ENCODE results near the gene SAMM50. TPM values are rescaled to one million over a fixed set of nuclear protein-coding genes. Genes with fewer than 3 reads are reported as not detected.

Gene SAMM50
- total and polyA plus RNA-seq, 2 experiments from 2014 or later: 37.8 to 73.8 TPM

DNA sequence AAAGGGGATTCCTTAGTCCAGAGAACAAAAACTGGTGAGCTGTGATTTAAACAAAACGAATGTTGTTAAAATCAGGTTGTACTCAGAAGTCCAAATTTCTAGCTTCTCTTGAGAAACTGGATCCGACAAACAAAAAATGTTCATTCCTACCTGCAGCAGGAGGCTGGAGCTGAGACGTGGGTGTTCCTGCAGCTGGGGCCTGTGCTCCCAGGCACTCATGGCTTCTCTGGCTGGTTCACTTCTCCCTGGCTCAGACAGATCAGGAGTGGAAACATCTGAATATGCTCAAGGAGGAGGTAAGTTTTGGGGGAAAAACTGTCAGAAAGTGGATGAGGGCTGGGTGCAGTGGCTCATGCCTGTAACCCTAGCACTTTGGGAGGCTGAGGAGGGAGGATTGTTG, 44.1 kb downstream of the SAMM50 start:
- Histone ChIP-seq H3K36me3 (ENCODE audit: low read depth) (peaks cover 5% of the 10 kb centered on the region; the same call in 1 of the 2 replicates), H4K20me1 (ENCODE audit: insufficient read depth) (no peaks in the 10 kb centered on the region), H3K9ac (no peak overlapping the region), H3F3A (ENCODE audit: insufficient read depth) (no peaks in the 10 kb centered on the region), H3K27me3 (replicated peaks; ENCODE audit: insufficient read depth) (no peaks in the 10 kb centered on the region), H3K9me3 (ENCODE audit: low read depth) (no peaks in the 10 kb centered on the region), H3K4me2 (ENCODE audit: unreplicated experiment) (no peak overlapping the region), H3K79me2 (ENCODE audit: insufficient read depth) (0 out of 2 replicates have a peak, but pooled peaks cover 2% of the 10 kb centered on the region), H2AFZ (no peak overlapping the region), H3K4me1 (ENCODE audit: insufficient read depth) (no peaks in the 10 kb centered on the region), H3K9me2 (ENCODE audit: insufficient read depth) (no peaks in the 10 kb centered on the region), H3K4me3 (no peak overlapping the region), H3K27ac (no peak overlapping the region)
- TF ChIP-seq EZH2 (IDR thresholded peaks at IDR 0.05; ENCODE audit: insufficient read depth, poor library complexity, severe bottlenecking): no peak
- TF ChIP-seq EZH2phosphoT487 (IDR thresholded peaks at IDR 0.05; ENCODE audit: insufficient read depth, low read depth): no peak
- 94 to 96% methylated on average over 3 of the region's 3 CpGs for WGBS, 2 experiments (ENCODE audit: low coverage in 1 of 2, low lambda C conversion rate in 2 of 2, missing lambda C conversion rate in 2 of 2)
- in situ Hi-C loops (cut with MboI): loop anchor here (10.0 kb wide), 2 partner anchors 85 to 625 kb away; no protein-coding TSS in a partner anchor
- DNase-seq: no peak

DNA sequence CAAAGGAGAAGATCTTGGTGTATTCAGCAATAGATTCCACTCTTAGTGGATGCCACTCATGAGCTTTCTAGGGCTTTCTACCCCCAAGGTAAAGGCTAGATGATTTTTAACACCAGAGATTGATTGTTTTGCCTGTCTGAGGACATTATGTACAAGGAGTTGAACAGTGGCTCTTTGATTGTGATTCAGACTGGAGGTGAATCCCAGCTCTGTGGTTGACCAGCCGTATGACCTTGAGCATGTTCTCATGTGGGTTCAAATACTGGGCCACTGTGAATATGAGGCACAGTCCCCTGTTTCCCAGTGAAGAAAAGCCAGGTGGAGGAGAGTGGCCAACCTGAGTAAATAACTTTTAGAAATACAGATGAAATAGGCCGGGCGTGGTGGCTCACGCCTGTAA, 44.9 kb downstream of the SAMM50 start:
- whole genome bisulfite sequencing, 2 experiments (ENCODE audit: low coverage in 1 of 2, low lambda C conversion rate in 2 of 2, missing lambda C conversion rate in 2 of 2): 95 to 98% methylated on average over 4 of the region's 4 CpGs

GRCh38 chr22:44001521-44001920, 46.3 kb downstream of the SAMM50 start:
- DNase-seq: no peak
- in situ Hi-C loops (cut with MboI): no loop called here
- 79 to 80% methylated on average over 7 of the region's 7 CpGs for WGBS, 2 experiments (ENCODE audit: low coverage in 1 of 2, low lambda C conversion rate in 2 of 2, missing lambda C conversion rate in 2 of 2)

More for the DNA sequence above, 44.9 kb downstream of the SAMM50 start:
- Histone ChIP-seq H2AFZ (no peak overlapping the region), H3K79me2 (ENCODE audit: insufficient read depth) (no peaks in the 10 kb centered on the region), H3K36me3 (ENCODE audit: low read depth) (peaks cover 5% of the 10 kb centered on the region; the same call in 1 of the 2 replicates), H3K4me2 (ENCODE audit: unreplicated experiment) (no peak overlapping the region), H3K9me2 (ENCODE audit: insufficient read depth) (no peaks in the 10 kb centered on the region), H3K9me3 (ENCODE audit: low read depth) (no peaks in the 10 kb centered on the region), H3K27me3 (replicated peaks; ENCODE audit: insufficient read depth) (no peaks in the 10 kb centered on the region), H3K9ac (no peak overlapping the region), H4K20me1 (ENCODE audit: insufficient read depth) (no peaks in the 10 kb centered on the region), H3K27ac (no peak overlapping the region), H3K4me1 (ENCODE audit: insufficient read depth) (no peaks in the 10 kb centered on the region), H3F3A (ENCODE audit: insufficient read depth) (no peaks in the 10 kb centered on the region), H3K4me3 (no peak overlapping the region)
- DNase-seq: no peak
- in situ Hi-C loops (cut with MboI): no loop called here
- TF ChIP-seq EZH2 (IDR thresholded peaks at IDR 0.05; ENCODE audit: insufficient read depth, poor library complexity, severe bottlenecking) (no peak), EZH2phosphoT487 (IDR thresholded peaks at IDR 0.05; ENCODE audit: insufficient read depth, low read depth) (no peak)

GRCh38 chr22:44002324-44002723, 47.1 kb downstream of the SAMM50 start:
- no peak for DNase-seq

More at GRCh38 chr22:44001521-44001920, 46.3 kb downstream of the SAMM50 start:
- Histone ChIP-seq H3K79me2 (ENCODE audit: insufficient read depth) (no peaks in the 10 kb centered on the region), H3K4me2 (ENCODE audit: unreplicated experiment) (no peak overlapping the region), H3K27ac (no peak overlapping the region), H3K9me3 (ENCODE audit: low read depth) (no peaks in the 10 kb centered on the region), H3F3A (ENCODE audit: insufficient read depth) (no peaks in the 10 kb centered on the region), H3K9ac (no peak overlapping the region), H3K9me2 (ENCODE audit: insufficient read depth) (no peaks in the 10 kb centered on the region), H4K20me1 (ENCODE audit: insufficient read depth) (no peaks in the 10 kb centered on the region), H3K27me3 (replicated peaks; ENCODE audit: insufficient read depth) (no peaks in the 10 kb centered on the region), H3K4me3 (no peak overlapping the region), H2AFZ (no peak overlapping the region), H3K36me3 (ENCODE audit: low read depth) (peaks cover 5% of the 10 kb centered on the region; the same call in 1 of the 2 replicates), H3K4me1 (ENCODE audit: insufficient read depth) (no peaks in the 10 kb centered on the region)
- TF ChIP-seq EZH2phosphoT487 (IDR thresholded peaks at IDR 0.05; ENCODE audit: insufficient read depth, low read depth) (no peak), EZH2 (IDR thresholded peaks at IDR 0.05; ENCODE audit: insufficient read depth, poor library complexity, severe bottlenecking) (no peak)

More at GRCh38 chr22:44002324-44002723, 47.1 kb downstream of the SAMM50 start:
- no peak for TF ChIP-seq EZH2phosphoT487 (IDR thresholded peaks at IDR 0.05; ENCODE audit: insufficient read depth, low read depth)
- no peak for TF ChIP-seq EZH2 (IDR thresholded peaks at IDR 0.05; ENCODE audit: insufficient read depth, poor library complexity, severe bottlenecking)
- H3K27ac ChIP-seq: no peak overlapping the region
- in situ Hi-C loops (cut with MboI): no loop called here
- H3K9me2 ChIP-seq (ENCODE audit: insufficient read depth): no peaks in the 10 kb centered on the region
- no peak overlapping the region for H3K4me3 ChIP-seq
- no peaks in the 10 kb centered on the region for H3K27me3 ChIP-seq (replicated peaks; ENCODE audit: insufficient read depth)
- no peaks in the 10 kb centered on the region for H3K79me2 ChIP-seq (ENCODE audit: insufficient read depth)
- H2AFZ ChIP-seq: no peak overlapping the region
- no peak overlapping the region for H3K9ac ChIP-seq
- H3K4me2 ChIP-seq (ENCODE audit: unreplicated experiment): no peak overlapping the region
- H4K20me1 ChIP-seq (ENCODE audit: insufficient read depth): no peaks in the 10 kb centered on the region
- peaks cover 5% of the 10 kb centered on the region; the same call in 1 of the 2 replicates for H3K36me3 ChIP-seq (ENCODE audit: low read depth)
- 96 to 99% methylated on average over 11 of the region's 11 CpGs for WGBS, 2 experiments (ENCODE audit: low coverage in 1 of 2, low lambda C conversion rate in 2 of 2, missing lambda C conversion rate in 2 of 2)
- no peaks in the 10 kb centered on the region for H3K9me3 ChIP-seq (ENCODE audit: low read depth)
- H3F3A ChIP-seq (ENCODE audit: insufficient read depth): no peaks in the 10 kb centered on the region
- H3K4me1 ChIP-seq (ENCODE audit: insufficient read depth): no peaks in the 10 kb centered on the region

Measured in GM23248 (cell line).